Kidney (tissue), 14 donors: ENCODE results near the gene ABI3. TPM values are rescaled to one million over a fixed set of nuclear protein-coding genes. Genes with fewer than 3 reads are reported as not detected.

Source experiments
- DNase-seq, 5 donors: peaks; one replicate each; pipeline ENCODE4 v3.0.0-alpha.2; 2013 to 2020
- FAIRE-seq: peaks from 2 replicates; lab custom pipeline; 2012; peaks lifted over from hg19 to GRCh38; lab: Jason Lieb, UNC
- H3K27ac ChIP-seq, 2 donors: one replicate each; pipeline ENCODE4 v1.7.0; 2013; ENCODE audit warnings: low read depth in 2 of 2, low read length in 2 of 2, inconsistent platforms in 1 of 2
- H3K27me3 ChIP-seq: one replicate; pipeline ENCODE4 v1.7.1; 2013; ENCODE audit warnings: low read length, inconsistent platforms; ENCODE audit not compliant: control insufficient read depth, insufficient read depth
- H3K36me3 ChIP-seq, 3 donors: one replicate each; pipeline versions ENCODE4 v1.7.0 to v1.7.1; 2013; ENCODE audit warnings: low read length in 3 of 3, control low read depth in 1 of 3, inconsistent platforms in 1 of 3; ENCODE audit not compliant: insufficient read depth in 3 of 3, control insufficient read depth in 2 of 3
- H3K4me1 ChIP-seq, 3 donors: one replicate each; pipeline versions ENCODE4 v1.7.0 to v1.7.1; 2013; ENCODE audit warnings: low read length in 3 of 3, inconsistent platforms in 1 of 3, low read depth in 1 of 3; ENCODE audit not compliant: control insufficient read depth in 2 of 3, insufficient read depth in 2 of 3
- H3K4me3 ChIP-seq, 3 donors: one replicate each; pipeline versions ENCODE4 v1.7.0 to v1.8.1; 2013; ENCODE audit warnings: low read length in 3 of 3, control low read depth in 1 of 3, inconsistent platforms in 1 of 3
- H3K9ac ChIP-seq, 3 donors: one replicate each; pipeline versions ENCODE4 v1.7.0 to v1.7.1; 2013; ENCODE audit warnings: low read length in 3 of 3, control low read depth in 1 of 3, inconsistent platforms in 1 of 3
- H3K9me3 ChIP-seq, 3 donors: one replicate each; pipeline versions ENCODE4 v1.7.0 to v1.7.1; 2013; ENCODE audit warnings: low read length in 3 of 3, control low read depth in 1 of 3, inconsistent platforms in 1 of 3; ENCODE audit not compliant: control insufficient read depth in 2 of 3, insufficient read depth in 1 of 3
- intact Hi-C: fragments of 100-400 bp; cut with DNase I; formaldehyde crosslinking; loops from one replicate; pipeline ENCODE4 v1.11.1; 2022
- polyA plus RNA-seq: library from polyadenylated mRNA; stranded (reverse); fragments of 350-450 nt; fragmentation: Illumina TruSeq; extraction: RNeasy Lipid Tissue Mini Kit (QIAGEN cat#74804); gene quantifications from one replicate; pipeline ENCODE4 v1.2.3, GENCODE V29; 2014; ENCODE audit warnings: low read depth, low replicate concordance; ENCODE audit not compliant: insufficient read depth
- total RNA-seq: library from RNA; stranded (reverse); fragmentation: NEBNext Ultra II Directional; extraction: Animal tissue kit (Norgen Biotek cat#: 25700); gene quantifications from one replicate; pipeline ENCODE4 v1.2.1, GENCODE V29; 2021
- TF ChIP-seq, protein P1 (sequence below): IDR thresholded peaks from 3 replicates; pipeline ENCODE4 v1.5.1; 2012; ENCODE audit warnings: mild to moderate bottlenecking, moderate library complexity, borderline replicate concordance; ENCODE audit not compliant: insufficient read depth; ENCODE audit errors: extremely low read depth
- donor health status: control.
- donor health status: control.
- donor health status: control.
- donor health status: control.
- donor health status: control.
- donor health status: DM: yes; HTN: yes; CAD: no.
- donor health status: Normal renal cell carcinoma (clear cell type).

The ABI3 gene
- total and polyA plus RNA-seq, 2 donors from 2014 or later, result 17.1 to 18.3 TPM

- DNase-seq, result no peak
- Histone ChIP-seq H3K27ac (no peak overlapping the region), H3K4me3 (no peak overlapping the region), H3K36me3 (no peaks in the 10 kb centered on the region), H3K4me1 (peaks cover 0 to 13% (median 6%) of the 10 kb centered on the region in 3 donors), H3K9ac (no peak overlapping the region), H3K27me3 (peaks cover 19% of the 10 kb centered on the region), H3K9me3 (no peaks in the 10 kb centered on the region)
- no peak for FAIRE-seq
- intact Hi-C loops, result no loop called here
- TF ChIP-seq, protein P1, sequence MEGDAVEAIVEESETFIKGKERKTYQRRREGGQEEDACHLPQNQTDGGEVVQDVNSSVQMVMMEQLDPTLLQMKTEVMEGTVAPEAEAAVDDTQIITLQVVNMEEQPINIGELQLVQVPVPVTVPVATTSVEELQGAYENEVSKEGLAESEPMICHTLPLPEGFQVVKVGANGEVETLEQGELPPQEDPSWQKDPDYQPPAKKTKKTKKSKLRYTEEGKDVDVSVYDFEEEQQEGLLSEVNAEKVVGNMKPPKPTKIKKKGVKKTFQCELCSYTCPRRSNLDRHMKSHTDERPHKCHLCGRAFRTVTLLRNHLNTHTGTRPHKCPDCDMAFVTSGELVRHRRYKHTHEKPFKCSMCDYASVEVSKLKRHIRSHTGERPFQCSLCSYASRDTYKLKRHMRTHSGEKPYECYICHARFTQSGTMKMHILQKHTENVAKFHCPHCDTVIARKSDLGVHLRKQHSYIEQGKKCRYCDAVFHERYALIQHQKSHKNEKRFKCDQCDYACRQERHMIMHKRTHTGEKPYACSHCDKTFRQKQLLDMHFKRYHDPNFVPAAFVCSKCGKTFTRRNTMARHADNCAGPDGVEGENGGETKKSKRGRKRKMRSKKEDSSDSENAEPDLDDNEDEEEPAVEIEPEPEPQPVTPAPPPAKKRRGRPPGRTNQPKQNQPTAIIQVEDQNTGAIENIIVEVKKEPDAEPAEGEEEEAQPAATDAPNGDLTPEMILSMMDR, result no peak
These were observed 12.6 kb downstream of the ABI3 start for GRCh38 chr17:49223168-49223516.

DNA sequence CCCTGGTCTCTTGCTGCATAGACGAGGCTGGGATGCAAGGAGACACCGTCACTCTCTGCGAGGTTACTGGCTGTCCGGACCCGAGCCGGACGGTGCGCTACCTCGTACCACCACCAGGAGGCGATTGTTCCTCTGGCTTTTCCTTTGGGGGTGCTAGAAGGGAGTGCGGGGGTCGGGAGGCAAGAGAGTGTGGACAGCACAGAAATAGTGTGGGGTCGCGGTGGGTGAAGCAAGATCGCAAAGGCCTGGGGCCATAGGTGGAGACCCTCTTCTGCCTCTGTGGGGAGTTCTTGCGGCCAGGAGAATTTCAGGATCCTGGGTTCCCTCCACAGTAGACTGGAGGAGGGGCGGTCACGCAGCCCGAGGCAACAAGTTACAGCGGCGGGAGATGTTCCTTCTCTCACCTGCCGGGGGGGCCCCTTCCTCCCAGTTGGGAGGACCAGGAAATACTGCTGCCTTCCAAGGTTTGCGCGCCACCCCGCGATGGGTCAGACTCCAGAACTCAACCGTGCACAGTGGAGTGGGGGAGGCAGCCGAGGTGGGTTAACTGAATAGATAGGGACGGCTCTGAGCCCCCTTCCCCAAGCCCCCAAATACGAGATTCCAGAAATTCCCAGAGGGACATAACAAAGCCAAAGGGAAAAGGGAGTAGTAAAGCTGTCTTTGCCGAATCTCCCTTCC, 13.2 kb downstream of the ABI3 start:
- intact Hi-C loops, result no loop called here
- DNase-seq, result peak; percentile 65 to 84 (median 74)
- no peak for FAIRE-seq

GRCh38 chr17:49224198-49224996, 13.9 kb downstream of the ABI3 start:
- FAIRE-seq (no peak), DNase-seq (peak; percentile 43 to 84 (median 51))
- Histone ChIP-seq H3K27me3 (peaks cover 20% of the 10 kb centered on the region), H3K36me3 (no peaks in the 10 kb centered on the region), H3K4me3 (peak overlapping the region in 1 of 3 donors; percentile 29), H3K27ac (no peak overlapping the region), H3K4me1 (peaks cover 0 to 13% (median 6%) of the 10 kb centered on the region in 3 donors), H3K9me3 (no peaks in the 10 kb centered on the region), H3K9ac (no peak overlapping the region)
- TF ChIP-seq, protein P1, result no peak
- intact Hi-C loops, result no loop called here

More for the DNA sequence above, 13.2 kb downstream of the ABI3 start:
- H3K27me3 ChIP-seq, result peaks cover 19% of the 10 kb centered on the region
- TF ChIP-seq, protein P1, result peak; percentile 66
- no peak overlapping the region for H3K9ac ChIP-seq
- H3K9me3 ChIP-seq, result no peaks in the 10 kb centered on the region
- peak overlapping the region in 1 of 3 donors; percentile 29 for H3K4me3 ChIP-seq
- peaks cover 0 to 13% (median 6%) of the 10 kb centered on the region in 3 donors for H3K4me1 ChIP-seq
- no peaks in the 10 kb centered on the region for H3K36me3 ChIP-seq
- no peak overlapping the region for H3K27ac ChIP-seq
